GM18505 (cell line): ENCODE data around the gene AP2B1.

Experiments
- ATAC-seq: cut with Tn5 transposase; IDR thresholded peaks from one replicate; pipeline ENCODE4 v1.9.1; 2021; ENCODE audit not compliant: unreplicated experiment
- POLR2A ChIP-seq: IDR thresholded peaks from 4 replicates; pipeline ENCODE4 v1.6.1; 2011; ENCODE audit warnings: borderline replicate concordance; ENCODE audit not compliant: insufficient read depth, insufficient read length; ENCODE audit errors: extremely low read depth

The AP2B1 gene

GRCh38 chr17:35774499-35774898 lies 187.4 kb downstream of the AP2B1 start:
- no peak for TF ChIP-seq POLR2A
- ATAC-seq = no peak

GRCh38 chr17:35775039-35775438 lies 187.9 kb downstream of the AP2B1 start:
- TF ChIP-seq POLR2A = no peak
- no peak for ATAC-seq

GRCh38 chr17:35775583-35775982 lies 188.5 kb downstream of the AP2B1 start:
- no peak for TF ChIP-seq POLR2A
- no peak for ATAC-seq
